Measurements from ENCODE around the gene TCERG1L.

Gene TCERG1L

GRCh38 chr10:131198843-131199242 lies 112.7 kb downstream of the TCERG1L start:
- Histone ChIP-seq H3K79me2 (ENCODE audit: insufficient read depth, low read length) (no peaks in the 10 kb centered on the region), H3K27me3 (ENCODE audit: insufficient read depth, low read length, poor library complexity, severe bottlenecking) (no peaks in the 10 kb centered on the region), H4K20me1 (ENCODE audit: insufficient read depth, low read length, poor library complexity, severe bottlenecking) (no peaks in the 10 kb centered on the region), H3K4me1 (ENCODE audit: insufficient read depth, low read length, poor library complexity, severe bottlenecking) (no peaks in the 10 kb centered on the region), H2AFZ (ENCODE audit: low read length) (no peak overlapping the region), H3K9me3 (ENCODE audit: insufficient read depth, low read depth, low read length) (peaks cover 3% of the 10 kb centered on the region; the same call in 1 of the 2 replicates), H3F3A (ENCODE audit: low read depth) (no peaks in the 10 kb centered on the region), H3K9me2 (replicated peaks; ENCODE audit: low read depth, low read length) (no peaks in the 10 kb centered on the region), H3K4me3 (ENCODE audit: low read length, poor library complexity, severe bottlenecking) (no peak overlapping the region), H3K4me2 (ENCODE audit: low read depth, low read length, poor library complexity, severe bottlenecking) (no peak overlapping the region), H3K36me3 (ENCODE audit: insufficient read depth, low read length) (no peaks in the 10 kb centered on the region), H3K9ac (ENCODE audit: low read depth, low read length, poor library complexity, severe bottlenecking) (no peak overlapping the region)
- no peak for TF ChIP-seq CTCF (conservative IDR thresholded peaks at IDR 0.05; ENCODE audit: low read length)
- no peak for TF ChIP-seq EZH2phosphoT487 (IDR thresholded peaks at IDR 0.05; ENCODE audit: borderline replicate concordance)

- Histone ChIP-seq H3K4me1 (ENCODE audit: insufficient read depth, low read length, poor library complexity, severe bottlenecking) (no peaks in the 10 kb centered on the region), H3K27me3 (ENCODE audit: insufficient read depth, low read length, poor library complexity, severe bottlenecking) (no peaks in the 10 kb centered on the region), H3K36me3 (ENCODE audit: insufficient read depth, low read length) (no peaks in the 10 kb centered on the region), H3K9ac (ENCODE audit: low read depth, low read length, poor library complexity, severe bottlenecking) (no peak overlapping the region), H3K9me3 (ENCODE audit: insufficient read depth, low read depth, low read length) (peaks cover 3% of the 10 kb centered on the region; the same call in 1 of the 2 replicates), H3K4me3 (ENCODE audit: low read length, poor library complexity, severe bottlenecking) (no peak overlapping the region), H4K20me1 (ENCODE audit: insufficient read depth, low read length, poor library complexity, severe bottlenecking) (no peaks in the 10 kb centered on the region), H3K9me2 (replicated peaks; ENCODE audit: low read depth, low read length) (no peaks in the 10 kb centered on the region), H2AFZ (ENCODE audit: low read length) (no peak overlapping the region), H3F3A (ENCODE audit: low read depth) (no peaks in the 10 kb centered on the region), H3K4me2 (ENCODE audit: low read depth, low read length, poor library complexity, severe bottlenecking) (no peak overlapping the region), H3K79me2 (ENCODE audit: insufficient read depth, low read length) (no peaks in the 10 kb centered on the region)
- TF ChIP-seq CTCF (conservative IDR thresholded peaks at IDR 0.05; ENCODE audit: low read length) (no peak), EZH2phosphoT487 (IDR thresholded peaks at IDR 0.05; ENCODE audit: borderline replicate concordance) (no peak)
These were observed 113.1 kb downstream of the TCERG1L start for GRCh38 chr10:131198401-131198800.

- no peaks in the 10 kb centered on the region for H3K79me2 ChIP-seq (ENCODE audit: insufficient read depth, low read length)
- H3K9me2 ChIP-seq (replicated peaks; ENCODE audit: low read depth, low read length) = no peaks in the 10 kb centered on the region
- no peak overlapping the region for H3K4me3 ChIP-seq (ENCODE audit: low read length, poor library complexity, severe bottlenecking)
- no peaks in the 10 kb centered on the region for H4K20me1 ChIP-seq (ENCODE audit: insufficient read depth, low read length, poor library complexity, severe bottlenecking)
- no peaks in the 10 kb centered on the region for H3K27me3 ChIP-seq (ENCODE audit: insufficient read depth, low read length, poor library complexity, severe bottlenecking)
- H3K9ac ChIP-seq (ENCODE audit: low read depth, low read length, poor library complexity, severe bottlenecking) = no peak overlapping the region
- H3F3A ChIP-seq (ENCODE audit: low read depth) = no peaks in the 10 kb centered on the region
- no peak overlapping the region for H2AFZ ChIP-seq (ENCODE audit: low read length)
- peaks cover 3% of the 10 kb centered on the region; the same call in 1 of the 2 replicates for H3K9me3 ChIP-seq (ENCODE audit: insufficient read depth, low read depth, low read length)
- H3K4me2 ChIP-seq (ENCODE audit: low read depth, low read length, poor library complexity, severe bottlenecking) = no peak overlapping the region
- TF ChIP-seq EZH2phosphoT487 (IDR thresholded peaks at IDR 0.05; ENCODE audit: borderline replicate concordance) = no peak
- no peak for TF ChIP-seq CTCF (conservative IDR thresholded peaks at IDR 0.05; ENCODE audit: low read length)
- H3K36me3 ChIP-seq (ENCODE audit: insufficient read depth, low read length) = no peaks in the 10 kb centered on the region
- H3K4me1 ChIP-seq (ENCODE audit: insufficient read depth, low read length, poor library complexity, severe bottlenecking) = no peaks in the 10 kb centered on the region
These were observed 115.2 kb downstream of the TCERG1L start for GRCh38 chr10:131196176-131196885.
